GM18907 (cell line): ENCODE measurements around the gene OCSTAMP.

Experiments used
- ATAC-seq: cut with Tn5 transposase; IDR thresholded peaks from one replicate; pipeline ENCODE4 v1.9.1; 2021; ENCODE audit warnings: mild to moderate bottlenecking, moderate library complexity; ENCODE audit not compliant: unreplicated experiment

Gene OCSTAMP

DNA sequence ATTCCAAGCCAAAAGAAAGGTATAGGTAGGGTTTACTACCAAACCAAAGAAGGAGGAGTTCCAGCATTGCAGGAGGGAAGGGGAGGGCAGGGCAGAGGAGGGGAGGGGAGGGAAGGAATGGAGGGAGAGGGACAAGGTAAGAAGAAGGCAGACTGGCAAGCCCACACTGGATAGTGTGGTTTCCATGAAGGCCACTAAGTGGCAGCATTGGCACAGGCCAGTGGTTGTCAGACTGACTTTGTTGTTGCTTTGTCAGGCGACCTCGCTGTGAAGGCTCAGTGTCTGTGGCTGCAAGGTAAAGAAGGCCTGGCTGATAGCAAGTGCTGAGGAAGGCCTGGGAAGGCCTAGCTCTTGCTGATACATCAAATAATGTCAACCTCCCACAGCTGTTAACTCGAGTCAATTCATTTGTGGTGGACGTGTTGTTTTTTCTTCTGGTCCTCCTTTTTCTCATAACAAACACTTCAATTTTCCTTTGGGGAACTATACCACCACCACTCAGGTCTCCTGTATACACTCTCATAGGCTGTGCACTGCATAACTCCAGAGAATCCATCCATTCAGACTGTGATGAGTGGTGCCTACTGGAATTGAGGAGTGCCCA, 29.4 kb downstream of the OCSTAMP start:
- no peak for ATAC-seq

DNA sequence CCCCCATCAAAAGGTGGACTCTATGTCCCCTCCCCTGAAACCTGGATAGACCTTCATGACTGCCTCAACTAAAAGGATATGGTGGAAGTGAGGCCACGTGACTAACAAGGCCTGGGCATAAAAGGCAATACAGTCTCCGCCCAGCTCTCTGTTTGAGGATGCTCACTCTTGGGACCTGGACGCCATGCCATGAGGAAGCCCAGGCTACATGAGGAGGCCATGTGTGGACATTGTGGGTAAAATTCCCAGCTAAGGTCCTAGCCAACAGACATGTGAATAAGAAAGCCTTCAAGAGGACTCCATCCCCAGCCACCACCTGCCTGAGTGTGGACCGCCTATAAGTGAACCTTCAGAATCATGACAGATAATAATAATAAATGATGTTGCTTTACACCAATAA, 29.9 kb downstream of the OCSTAMP start:
- ATAC-seq, result no peak

DNA sequence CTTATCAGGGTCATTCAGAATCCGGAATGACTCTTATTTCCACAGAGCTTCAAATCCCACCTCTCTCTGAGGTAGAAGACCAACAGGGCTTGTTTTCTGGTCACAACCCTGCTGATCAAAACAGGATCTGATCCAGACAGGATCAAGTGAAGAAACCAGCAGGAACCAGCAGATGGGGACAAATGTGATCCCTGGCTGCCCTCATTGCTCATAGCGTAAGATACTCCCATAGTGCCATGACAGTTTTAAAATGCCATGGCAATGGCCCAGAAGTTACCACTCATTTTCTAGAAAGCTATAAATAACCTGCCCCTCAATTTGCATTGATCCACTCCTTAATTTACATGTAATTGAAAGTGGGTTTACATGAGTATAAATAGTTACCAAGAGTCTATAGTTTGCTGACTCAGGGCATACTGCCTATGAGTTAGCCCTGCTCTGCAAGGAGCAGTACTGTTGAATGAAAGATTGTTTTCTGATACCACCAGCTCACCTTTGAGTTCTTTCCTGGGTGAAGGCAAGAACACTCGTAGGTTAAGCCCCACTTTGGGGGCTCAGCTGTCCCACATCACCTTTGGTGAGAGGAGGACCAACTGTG, 30.9 kb downstream of the OCSTAMP start:
- ATAC-seq, result no peak

DNA sequence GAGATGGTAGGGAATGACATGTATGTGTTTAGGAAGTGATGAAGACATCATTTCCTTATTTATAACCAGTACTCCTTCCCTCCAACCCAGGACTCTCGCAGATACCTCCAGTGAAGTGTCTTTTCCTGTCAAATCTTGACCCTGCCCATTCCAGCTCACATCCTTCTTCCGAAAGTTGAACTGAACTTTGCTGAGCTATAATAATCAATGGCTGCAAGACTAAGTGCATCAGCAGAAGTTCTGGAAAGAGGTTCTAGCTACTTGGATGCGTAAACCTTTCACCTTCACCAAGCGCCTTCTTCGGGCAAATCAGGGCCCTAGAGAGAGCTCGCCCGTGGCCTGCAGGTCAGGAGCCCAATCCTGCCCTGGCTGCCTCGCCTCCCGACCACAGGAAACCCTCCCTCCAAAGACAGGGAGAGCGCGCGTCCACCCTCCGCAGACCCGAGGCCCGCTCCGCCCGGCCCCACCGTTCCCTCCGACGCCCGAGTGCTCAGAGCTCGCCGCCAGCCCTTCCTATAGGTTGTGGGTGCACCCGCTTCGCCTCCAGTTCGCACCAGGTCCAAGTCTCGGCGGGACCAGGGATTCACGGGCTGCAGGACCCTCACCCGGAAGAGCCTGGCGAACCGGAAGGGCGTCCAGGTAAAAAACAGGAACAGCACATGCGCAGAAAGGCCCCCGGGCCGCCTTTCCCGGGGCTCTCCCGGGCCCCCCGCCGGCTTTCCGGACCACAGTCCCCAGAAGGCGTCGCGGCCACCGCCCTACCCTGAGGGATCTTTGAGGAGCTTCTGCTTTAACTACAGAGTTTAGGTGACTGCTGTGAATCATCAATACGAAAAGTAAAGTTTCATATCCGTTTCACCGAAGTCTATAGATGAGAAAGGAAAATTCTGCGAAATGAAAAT, 37.3 kb downstream of the OCSTAMP start, which contains the start of gene ZNF334:
ZNF334 (minus strand) TSS at position 617 of the 902 bp plus-strand sequence. CDS start 1,457 bp downstream, outside the sequence.
- ATAC-seq, result peak; percentile 60

DNA sequence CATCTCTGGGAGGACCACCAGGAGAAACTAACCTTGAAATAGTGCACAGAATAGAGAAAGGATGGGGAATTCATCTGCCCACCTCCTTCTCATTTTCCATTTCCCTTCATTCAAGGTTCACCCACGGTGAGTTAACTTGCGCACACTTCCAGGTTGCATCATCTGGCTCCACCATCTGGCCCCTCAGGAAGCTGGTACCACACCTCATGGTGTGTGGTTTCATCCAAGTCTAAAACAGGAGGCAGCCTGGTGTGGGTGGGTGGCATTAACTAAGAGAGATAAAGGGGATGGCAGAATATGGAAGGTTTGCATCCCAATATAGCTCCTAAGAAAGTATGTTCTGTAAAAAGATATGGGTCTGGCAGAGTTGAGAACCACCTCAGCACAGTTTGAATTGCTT, 40.9 kb downstream of the OCSTAMP start:
- no peak for ATAC-seq

DNA sequence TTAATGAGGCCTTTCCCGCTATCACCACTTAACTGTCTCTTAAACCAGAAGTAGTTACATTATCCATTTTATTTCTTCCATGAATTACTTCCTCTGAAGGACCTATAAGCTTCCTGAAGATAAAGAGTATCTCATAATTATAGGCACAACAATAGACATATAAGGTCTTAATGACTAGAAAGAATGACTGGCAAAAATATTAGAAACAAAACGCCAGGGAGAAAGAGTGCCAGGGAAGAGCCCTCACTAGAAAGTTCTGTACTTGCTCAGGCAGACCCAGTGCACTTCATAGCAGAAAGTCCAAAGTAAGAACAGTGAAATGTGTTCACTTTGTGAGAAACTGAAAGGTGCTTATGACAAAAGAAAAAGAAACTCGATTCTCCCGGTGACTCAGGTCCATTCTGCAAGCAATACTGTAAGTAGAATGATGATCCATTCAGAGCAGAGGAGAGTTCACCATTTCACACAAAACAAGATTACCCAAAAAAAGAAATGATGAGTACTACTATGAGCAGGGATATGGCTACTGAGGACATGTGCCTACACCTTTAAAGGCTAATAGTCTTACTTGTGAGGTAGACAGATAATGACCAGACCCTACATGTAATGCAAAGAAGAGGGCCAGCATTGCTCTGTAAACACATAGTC, 42.6 kb downstream of the OCSTAMP start:
- no peak for ATAC-seq

DNA sequence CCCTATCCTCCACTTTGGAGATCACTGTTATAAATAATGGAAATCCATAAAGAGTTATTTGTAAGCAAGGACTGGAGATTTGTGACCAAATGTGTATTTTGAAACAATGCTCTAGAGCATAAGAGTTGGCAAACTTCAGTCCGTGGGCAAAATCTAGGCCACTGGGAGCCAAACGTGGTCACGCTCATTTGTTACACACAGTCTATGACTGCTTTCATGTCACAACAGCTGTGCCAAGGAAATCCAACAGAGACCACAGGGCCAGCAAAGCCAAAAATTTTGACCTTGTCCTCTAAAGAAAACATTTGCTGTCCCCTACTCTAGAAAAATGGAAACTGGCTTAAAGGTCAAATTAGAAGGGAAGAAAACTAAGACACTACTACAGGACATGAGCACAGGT, 44.9 kb downstream of the OCSTAMP start:
- ATAC-seq, result no peak

DNA sequence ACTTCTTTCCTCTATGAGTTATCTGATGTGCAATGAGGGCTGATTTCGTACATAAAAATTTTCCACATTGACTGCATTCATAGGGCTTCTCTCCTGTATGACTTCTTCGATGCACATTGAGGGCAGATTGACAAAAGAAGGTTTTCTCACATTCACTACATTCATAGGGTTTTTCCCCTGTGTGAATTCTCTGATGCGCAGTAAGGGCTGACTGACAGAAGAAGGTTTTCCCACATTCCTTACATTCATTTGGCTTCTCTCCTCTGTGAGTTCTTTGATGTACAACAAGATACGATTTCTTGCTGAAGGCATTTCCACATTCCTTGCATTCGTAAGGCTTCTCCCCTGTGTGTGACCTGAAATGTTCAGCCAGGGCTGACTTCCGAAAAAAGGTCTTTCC, 48.5 kb downstream of the OCSTAMP start:
- no peak for ATAC-seq

DNA sequence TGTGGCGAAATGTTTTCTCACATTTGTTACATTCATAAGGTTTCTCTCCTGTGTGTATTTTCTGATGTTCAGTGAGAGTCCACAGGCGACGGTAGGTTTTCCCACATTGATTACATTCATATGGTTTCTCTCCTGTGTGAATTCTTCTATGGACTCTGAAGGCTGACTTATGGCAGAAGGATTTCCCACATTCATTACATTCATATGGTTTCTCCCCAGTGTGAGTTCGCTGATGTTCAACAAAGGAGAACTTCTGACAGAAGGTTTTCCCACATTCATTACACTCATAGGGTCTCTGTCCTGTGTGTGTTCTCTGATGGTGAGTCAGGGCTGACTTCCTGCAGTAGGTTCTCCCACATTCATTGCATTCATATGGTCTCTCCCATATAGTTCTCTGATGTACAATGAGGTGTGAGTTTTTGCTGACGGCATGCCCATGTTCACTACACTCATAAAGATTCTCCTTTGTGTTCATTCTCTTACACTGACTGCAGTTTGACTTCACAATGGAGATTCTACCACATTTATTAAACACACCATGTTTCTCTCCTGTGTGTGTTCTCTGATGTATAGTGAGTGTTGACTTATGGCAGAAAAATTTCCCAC, 49.0 kb downstream of the OCSTAMP start:
- ATAC-seq, result no peak

DNA sequence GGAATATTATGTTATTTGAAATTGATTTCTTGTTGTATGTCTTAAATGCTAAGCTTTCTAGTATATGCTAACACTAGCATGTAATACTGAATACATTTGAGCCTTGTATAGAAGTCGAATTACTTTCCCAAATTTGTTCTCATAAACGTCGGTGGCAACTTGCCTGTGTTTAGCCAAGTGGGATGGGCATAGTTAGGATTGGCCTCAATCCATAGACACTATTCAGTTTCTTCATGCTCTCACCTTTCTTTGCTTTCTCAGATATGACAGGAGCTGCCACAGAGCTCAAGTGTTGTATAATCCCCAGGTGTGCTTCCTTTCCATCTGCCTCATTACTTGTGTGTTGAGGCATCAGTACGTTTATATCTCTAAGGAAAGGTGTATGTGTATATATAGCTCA, 56.4 kb downstream of the OCSTAMP start:
- ATAC-seq, result no peak

DNA sequence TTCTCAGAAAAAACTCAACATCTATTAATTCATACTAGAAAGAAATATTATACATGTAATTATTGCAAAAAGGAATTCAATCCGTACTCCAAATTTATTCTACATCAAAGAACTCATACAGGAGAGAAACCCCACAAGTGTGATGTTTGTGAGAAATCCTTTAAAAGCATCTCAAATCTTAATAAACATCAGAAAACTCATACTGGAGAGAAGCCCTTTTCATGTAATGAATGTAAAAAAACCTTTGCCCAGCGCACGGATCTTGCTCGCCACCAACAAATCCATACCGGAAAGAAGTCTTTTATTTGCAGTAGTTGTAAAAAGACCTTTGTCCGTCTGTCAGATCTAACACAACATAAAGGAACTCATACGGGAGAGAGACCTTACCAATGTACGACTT, 59.1 kb downstream of the OCSTAMP start:
- no peak for ATAC-seq
